Activated CD8-positive, alpha-beta memory T cell treated with anti-CD3 and anti-CD28 coated beads for 24 hours (primary cell): ENCODE data around the gene REL.

Experiments used
- DNase-seq: peaks from one replicate; pipeline ENCODE4 v3.0.0-alpha.2; 2020

REL gene

DNA sequence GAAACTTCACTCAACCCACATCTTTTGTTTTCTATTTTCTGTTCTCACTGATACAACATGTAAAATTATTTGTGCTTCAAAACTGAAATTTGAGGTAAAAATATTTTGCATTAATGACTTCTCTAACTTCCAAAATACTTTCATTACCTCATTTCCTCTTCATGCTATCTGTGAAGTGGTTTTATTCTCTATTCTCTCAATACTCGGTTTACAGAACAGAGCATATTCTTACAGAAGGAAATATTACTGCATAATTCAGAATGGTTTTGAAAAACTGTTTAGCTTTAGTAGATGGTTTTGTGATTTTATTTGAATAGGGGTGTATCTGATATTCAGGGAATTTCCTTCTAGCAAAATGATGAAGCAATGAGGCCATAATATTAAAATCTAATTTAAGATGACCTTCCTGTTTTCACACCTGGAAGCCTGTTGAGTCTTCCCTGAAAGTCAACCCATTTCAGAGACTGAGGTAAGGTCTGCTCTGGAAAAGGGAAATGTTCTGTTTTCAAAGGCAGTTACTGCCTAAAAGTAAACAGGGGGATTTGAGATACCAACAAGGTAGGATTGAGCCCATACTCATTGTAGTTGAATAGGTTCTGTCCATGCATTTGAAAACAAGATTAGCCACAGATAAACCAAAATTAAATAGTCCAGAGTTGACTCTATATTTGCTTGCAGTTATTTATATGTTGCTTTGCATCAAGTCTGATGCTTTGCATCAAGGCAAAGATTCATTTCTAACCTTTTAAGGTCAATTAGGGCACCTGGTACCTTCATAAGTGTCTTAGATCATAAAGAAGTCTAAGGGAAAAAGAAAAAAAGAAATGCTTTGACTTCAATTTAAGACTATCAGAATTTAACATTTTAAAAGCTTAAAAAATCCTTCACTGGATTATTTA, 85.4 kb downstream of the REL start:
- no peak for DNase-seq

DNA sequence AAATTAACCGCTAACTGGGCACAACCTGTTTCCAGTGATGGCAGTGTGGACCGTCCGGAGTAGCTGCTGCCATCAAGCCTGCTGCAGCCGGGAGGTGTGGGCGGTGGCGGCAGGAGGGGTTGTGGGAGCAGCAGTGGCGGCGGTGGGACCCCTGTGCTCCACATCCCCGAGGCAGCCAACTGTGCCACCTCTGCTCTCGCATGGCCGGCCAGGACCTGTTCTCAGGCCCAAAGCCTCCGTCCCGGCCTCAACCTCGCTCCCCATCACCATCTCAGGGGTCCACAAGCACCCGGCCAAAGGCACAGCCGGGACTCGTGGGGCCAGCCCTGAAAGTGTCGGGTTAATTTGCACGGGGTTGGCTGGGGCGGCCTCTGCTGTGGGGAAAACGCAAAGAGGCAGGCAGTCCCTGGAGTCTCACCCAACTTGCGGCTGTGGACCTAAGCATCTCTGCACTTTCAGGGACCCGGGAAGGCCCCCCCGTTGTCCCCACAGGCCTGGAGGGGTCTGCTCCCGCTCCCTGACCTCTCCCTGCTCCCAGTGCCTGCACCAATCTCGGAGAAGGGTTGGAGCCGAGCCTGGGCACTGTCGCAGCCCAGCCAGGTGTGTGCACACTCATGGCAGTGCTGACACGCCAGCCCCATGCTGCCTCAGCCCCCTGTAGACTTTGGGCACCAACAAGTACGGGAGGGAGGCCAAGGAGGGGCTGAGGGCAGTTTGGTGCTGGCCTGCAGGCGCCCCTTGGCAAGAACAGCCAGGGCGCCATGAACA, 91.7 kb downstream of the REL start:
- no peak for DNase-seq

DNA sequence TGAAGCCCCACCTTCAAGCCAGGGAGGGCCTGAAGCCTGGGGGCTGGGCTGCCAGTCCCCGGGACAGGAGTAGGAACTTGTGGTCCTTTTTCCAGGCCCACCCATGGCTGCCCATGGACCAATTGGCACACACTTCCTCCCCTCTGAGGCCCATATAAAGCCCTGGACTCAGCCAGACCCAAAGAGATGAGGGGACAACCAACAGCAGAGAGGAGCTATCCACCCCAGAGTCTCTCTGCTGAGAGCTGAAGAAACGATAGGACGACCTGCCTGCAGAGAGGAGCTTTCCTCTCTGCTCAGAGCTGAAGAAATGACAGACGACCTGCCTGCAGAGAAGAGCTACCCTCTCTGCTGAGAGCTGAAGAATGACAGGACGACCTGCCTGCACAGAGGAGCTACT, 92.3 kb downstream of the REL start:
- no peak for DNase-seq

DNA sequence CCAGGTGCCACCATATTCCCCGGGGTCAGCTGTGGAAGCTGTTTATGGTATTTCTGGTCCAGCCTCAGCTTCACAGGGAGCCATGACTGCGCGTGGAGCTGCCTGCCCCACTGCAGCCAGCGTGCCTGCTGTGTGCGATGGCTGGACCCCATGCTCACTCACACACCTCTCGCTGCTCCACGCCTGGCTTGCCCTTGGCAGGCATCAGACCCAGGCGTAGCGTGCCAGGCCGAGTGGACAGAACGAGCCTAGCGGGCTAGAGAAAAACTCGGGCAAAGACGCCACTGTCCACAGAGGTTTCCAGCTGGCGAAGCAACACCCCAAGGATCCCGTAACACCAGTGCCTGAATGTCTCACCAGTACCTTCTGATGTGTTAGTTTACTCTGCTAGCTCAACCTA, 93.3 kb downstream of the REL start:
- no peak for DNase-seq
